ENCODE data around the gene SORCS3. TPM values are rescaled to one million over a fixed set of nuclear protein-coding genes. Genes with fewer than 3 reads are reported as not detected.

Gene SORCS3
- polyA plus RNA-seq, 3 donors, result not detected

DNA sequence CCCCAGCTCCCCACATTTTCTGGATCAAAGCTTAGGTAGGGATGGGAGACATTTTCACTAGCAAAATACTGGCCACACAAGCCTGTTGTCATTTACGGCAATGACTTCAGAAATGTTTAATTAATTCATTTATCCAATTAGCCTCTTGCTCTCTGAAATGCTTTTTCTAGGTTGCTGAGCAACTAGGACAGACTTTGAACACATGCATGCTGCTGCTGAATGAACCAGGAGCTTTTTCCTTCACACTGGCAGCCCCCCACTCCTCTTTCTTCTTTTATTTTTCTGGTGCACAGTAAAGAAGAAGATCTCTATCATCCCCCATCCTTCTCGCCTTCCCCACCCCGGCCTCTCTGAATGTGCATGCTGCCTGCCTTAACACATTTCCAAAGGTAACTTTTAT is 22.5 kb downstream of the SORCS3 start:
- Mint-ChIP-seq H3K27ac (no peak overlapping the region), H3K4me3 (no peak overlapping the region), H3K9me3 (peaks cover 0 to 5% (median 0%) of the 10 kb centered on the region in 7 donors), H3K4me1 (no peaks in the 10 kb centered on the region), H3K27me3 (ENCODE audit: low read depth in 3 of 3) (peaks cover 5 to 15% (median 11%) of the 10 kb centered on the region in 3 donors), H3K36me3 (no peaks in the 10 kb centered on the region)
- TF ChIP-seq, protein P1, sequence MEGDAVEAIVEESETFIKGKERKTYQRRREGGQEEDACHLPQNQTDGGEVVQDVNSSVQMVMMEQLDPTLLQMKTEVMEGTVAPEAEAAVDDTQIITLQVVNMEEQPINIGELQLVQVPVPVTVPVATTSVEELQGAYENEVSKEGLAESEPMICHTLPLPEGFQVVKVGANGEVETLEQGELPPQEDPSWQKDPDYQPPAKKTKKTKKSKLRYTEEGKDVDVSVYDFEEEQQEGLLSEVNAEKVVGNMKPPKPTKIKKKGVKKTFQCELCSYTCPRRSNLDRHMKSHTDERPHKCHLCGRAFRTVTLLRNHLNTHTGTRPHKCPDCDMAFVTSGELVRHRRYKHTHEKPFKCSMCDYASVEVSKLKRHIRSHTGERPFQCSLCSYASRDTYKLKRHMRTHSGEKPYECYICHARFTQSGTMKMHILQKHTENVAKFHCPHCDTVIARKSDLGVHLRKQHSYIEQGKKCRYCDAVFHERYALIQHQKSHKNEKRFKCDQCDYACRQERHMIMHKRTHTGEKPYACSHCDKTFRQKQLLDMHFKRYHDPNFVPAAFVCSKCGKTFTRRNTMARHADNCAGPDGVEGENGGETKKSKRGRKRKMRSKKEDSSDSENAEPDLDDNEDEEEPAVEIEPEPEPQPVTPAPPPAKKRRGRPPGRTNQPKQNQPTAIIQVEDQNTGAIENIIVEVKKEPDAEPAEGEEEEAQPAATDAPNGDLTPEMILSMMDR (IDR thresholded peaks at IDR 0.05), result no peak
- Histone ChIP-seq H4K20me1 (ENCODE audit: insufficient read depth, low read length) (no peaks in the 10 kb centered on the region), H3K4me2 (replicated peaks; ENCODE audit: extremely low read depth, low read length, poor library complexity, severe bottlenecking) (no peak overlapping the region), H3K36me3 (replicated peaks in 1 of 2; ENCODE audit: control insufficient read depth in 1 of 2, insufficient read depth in 2 of 2, low read length in 2 of 2) (no peaks in the 10 kb centered on the region), H3K4me3 (replicated peaks in 1 of 3; ENCODE audit: low read depth in 2 of 3, low read length in 3 of 3) (no peak overlapping the region), H3K9ac (ENCODE audit: insufficient read depth, low read length, poor library complexity, severe bottlenecking) (no peak overlapping the region), H3K4me1 (ENCODE audit: control insufficient read depth in 1 of 2, insufficient read depth in 2 of 2, low read length in 2 of 2) (no peaks in the 10 kb centered on the region), H3K27me3 (ENCODE audit: control insufficient read depth in 2 of 2, insufficient read depth in 2 of 2, low read length in 2 of 2) (peaks cover 0 to 6% of the 10 kb centered on the region in 2 donors), H3K79me2 (ENCODE audit: insufficient read depth, low read length) (no peaks in the 10 kb centered on the region), H3K27ac (ENCODE audit: low read depth in 1 of 2, low read length in 2 of 2) (no peak overlapping the region), H3K9me3 (replicated peaks in 1 of 2; ENCODE audit: control insufficient read depth in 1 of 2, insufficient read depth in 1 of 2, low read length in 2 of 2) (no peaks in the 10 kb centered on the region), H2AFZ (ENCODE audit: insufficient read depth, low read depth, low read length, poor library complexity, severe bottlenecking) (no peak overlapping the region)
- no peak for DNase-seq
- WGBS (ENCODE audit: insufficient coverage), result 100% methylated on average over 1 of the region's 3 CpGs
- intact Hi-C loops (cut with micrococcal nuclease), result no loop called here

DNA sequence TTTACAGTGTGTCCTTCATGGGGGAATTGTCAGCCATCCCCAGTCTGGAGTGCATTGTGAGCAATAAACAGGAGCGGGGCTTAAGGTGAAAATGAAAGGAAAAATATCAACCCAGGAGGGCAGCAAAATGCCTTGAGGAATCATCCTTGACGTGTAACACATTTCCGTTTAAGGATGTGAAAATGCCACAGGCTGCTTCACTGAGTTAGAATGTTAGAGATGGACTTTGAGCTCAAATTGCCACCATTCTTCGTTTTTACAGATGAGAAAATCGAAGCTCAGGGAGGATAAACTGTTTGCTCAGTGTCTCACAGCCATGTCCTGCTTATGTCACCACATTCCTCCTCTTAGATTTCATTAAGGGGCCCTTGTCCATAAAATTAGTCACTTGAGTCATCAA is 23.1 kb downstream of the SORCS3 start:
- H3K36me3 Mint-ChIP-seq, result no peaks in the 10 kb centered on the region
- Histone ChIP-seq H3K79me2 (ENCODE audit: insufficient read depth, low read length) (no peaks in the 10 kb centered on the region), H3K4me3 (replicated peaks in 1 of 3; ENCODE audit: low read depth in 2 of 3, low read length in 3 of 3) (no peak overlapping the region), H3K9ac (ENCODE audit: insufficient read depth, low read length, poor library complexity, severe bottlenecking) (no peak overlapping the region), H3K27me3 (ENCODE audit: control insufficient read depth in 2 of 2, insufficient read depth in 2 of 2, low read length in 2 of 2) (peaks cover 0 to 6% of the 10 kb centered on the region in 2 donors), H3K4me1 (ENCODE audit: control insufficient read depth in 1 of 2, insufficient read depth in 2 of 2, low read length in 2 of 2) (no peaks in the 10 kb centered on the region), H2AFZ (ENCODE audit: insufficient read depth, low read depth, low read length, poor library complexity, severe bottlenecking) (no peak overlapping the region), H3K27ac (ENCODE audit: low read depth in 1 of 2, low read length in 2 of 2) (no peak overlapping the region), H3K4me2 (replicated peaks; ENCODE audit: extremely low read depth, low read length, poor library complexity, severe bottlenecking) (no peak overlapping the region), H3K9me3 (replicated peaks in 1 of 2; ENCODE audit: control insufficient read depth in 1 of 2, insufficient read depth in 1 of 2, low read length in 2 of 2) (no peaks in the 10 kb centered on the region), H4K20me1 (ENCODE audit: insufficient read depth, low read length) (no peaks in the 10 kb centered on the region), H3K36me3 (replicated peaks in 1 of 2; ENCODE audit: control insufficient read depth in 1 of 2, insufficient read depth in 2 of 2, low read length in 2 of 2) (no peaks in the 10 kb centered on the region)
- peaks cover 0 to 5% (median 0%) of the 10 kb centered on the region in 7 donors for H3K9me3 Mint-ChIP-seq
- no peaks in the 10 kb centered on the region for H3K4me1 Mint-ChIP-seq
- intact Hi-C loops (cut with micrococcal nuclease), result no loop called here
- no peak for DNase-seq
- TF ChIP-seq, protein P1 (IDR thresholded peaks at IDR 0.05), result no peak
- 95% methylated on average over 4 of the region's 5 CpGs for WGBS (ENCODE audit: insufficient coverage)
- H3K4me3 Mint-ChIP-seq, result no peak overlapping the region
- H3K27me3 Mint-ChIP-seq (ENCODE audit: low read depth in 3 of 3), result peaks cover 5 to 12% (median 11%) of the 10 kb centered on the region in 3 donors
- no peak overlapping the region for H3K27ac Mint-ChIP-seq
